ENCODE measurements around the gene AGPS.

AGPS gene

DNA sequence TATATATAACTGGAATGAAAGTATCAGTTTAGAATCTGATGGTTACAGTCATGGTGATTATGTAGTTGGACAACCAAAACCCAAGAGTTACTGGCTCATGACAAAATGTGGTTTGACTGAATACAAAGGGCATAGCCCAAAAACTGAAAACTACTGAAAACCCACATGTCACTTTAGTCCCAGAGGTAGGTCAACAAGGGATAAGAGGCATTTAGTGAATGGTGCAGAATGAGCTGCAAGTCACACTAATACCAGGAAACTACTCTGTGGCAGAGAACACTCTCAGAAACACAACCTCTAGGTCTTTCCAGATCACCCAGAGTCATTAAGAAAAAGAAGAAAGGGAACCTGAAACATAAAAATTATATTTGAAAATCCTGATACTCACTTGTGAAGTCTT lies 154.5 kb downstream of the AGPS start:
- peaks cover 33% of the 10 kb centered on the region for H3K4me1 ChIP-seq (ENCODE audit: low read length)
- peak overlapping the region; percentile 51 for H3K27ac ChIP-seq (ENCODE audit: low read length)
- H3K9ac ChIP-seq (ENCODE audit: low read length), result no peak overlapping the region
- no peaks in the 10 kb centered on the region for H3K79me2 ChIP-seq (ENCODE audit: low read length)
- no peak for TF ChIP-seq EZH2phosphoT487 (IDR thresholded peaks at IDR 0.05; ENCODE audit: low read depth)
- TF ChIP-seq, protein P1, sequence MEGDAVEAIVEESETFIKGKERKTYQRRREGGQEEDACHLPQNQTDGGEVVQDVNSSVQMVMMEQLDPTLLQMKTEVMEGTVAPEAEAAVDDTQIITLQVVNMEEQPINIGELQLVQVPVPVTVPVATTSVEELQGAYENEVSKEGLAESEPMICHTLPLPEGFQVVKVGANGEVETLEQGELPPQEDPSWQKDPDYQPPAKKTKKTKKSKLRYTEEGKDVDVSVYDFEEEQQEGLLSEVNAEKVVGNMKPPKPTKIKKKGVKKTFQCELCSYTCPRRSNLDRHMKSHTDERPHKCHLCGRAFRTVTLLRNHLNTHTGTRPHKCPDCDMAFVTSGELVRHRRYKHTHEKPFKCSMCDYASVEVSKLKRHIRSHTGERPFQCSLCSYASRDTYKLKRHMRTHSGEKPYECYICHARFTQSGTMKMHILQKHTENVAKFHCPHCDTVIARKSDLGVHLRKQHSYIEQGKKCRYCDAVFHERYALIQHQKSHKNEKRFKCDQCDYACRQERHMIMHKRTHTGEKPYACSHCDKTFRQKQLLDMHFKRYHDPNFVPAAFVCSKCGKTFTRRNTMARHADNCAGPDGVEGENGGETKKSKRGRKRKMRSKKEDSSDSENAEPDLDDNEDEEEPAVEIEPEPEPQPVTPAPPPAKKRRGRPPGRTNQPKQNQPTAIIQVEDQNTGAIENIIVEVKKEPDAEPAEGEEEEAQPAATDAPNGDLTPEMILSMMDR (IDR thresholded peaks at IDR 0.05; ENCODE audit: low read depth, low read length), result no peak
- H3K27me3 ChIP-seq (ENCODE audit: low read depth, low read length), result no peaks in the 10 kb centered on the region
- peaks cover 9% of the 10 kb centered on the region for H3K9me3 ChIP-seq (ENCODE audit: insufficient read depth, low read length)
- H4K20me1 ChIP-seq (ENCODE audit: insufficient read depth, low read length), result no peaks in the 10 kb centered on the region
- H3K4me3 ChIP-seq (ENCODE audit: low read length), result no peak overlapping the region; the same call in 1 of the 2 replicates
- no peak overlapping the region for H2AFZ ChIP-seq (ENCODE audit: low read depth, low read length)
- H3K4me2 ChIP-seq (ENCODE audit: low read length), result peak overlapping the region; percentile 44
- H3K36me3 ChIP-seq (replicated peaks; ENCODE audit: low read depth, low read length), result peaks cover 24% of the 10 kb centered on the region

DNA sequence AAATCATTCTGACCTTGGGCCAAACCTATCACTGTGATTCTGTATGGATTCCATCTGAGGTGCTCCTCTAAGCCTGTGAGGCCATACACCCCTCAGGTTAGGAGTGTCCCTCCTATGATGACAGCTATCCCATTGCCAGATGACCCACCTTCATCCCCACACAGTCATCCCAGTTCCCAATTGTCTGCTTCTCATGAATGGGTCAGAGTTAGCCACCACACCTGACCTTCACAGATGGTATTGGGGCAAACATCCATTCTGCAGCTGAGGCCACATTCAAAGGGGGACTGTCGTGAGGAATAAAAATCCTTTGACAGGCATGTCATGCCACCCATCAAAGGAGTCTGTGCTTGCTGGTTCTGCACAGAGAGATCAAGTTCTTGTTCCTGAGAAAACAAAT lies 155.2 kb downstream of the AGPS start:
- Histone ChIP-seq H3K36me3 (replicated peaks; ENCODE audit: low read depth, low read length) (peaks cover 24% of the 10 kb centered on the region), H4K20me1 (ENCODE audit: insufficient read depth, low read length) (no peaks in the 10 kb centered on the region), H2AFZ (ENCODE audit: low read depth, low read length) (no peak overlapping the region), H3K27ac (ENCODE audit: low read length) (peak overlapping the region; percentile 51), H3K9ac (ENCODE audit: low read length) (no peak overlapping the region), H3K4me1 (ENCODE audit: low read length) (peaks cover 34% of the 10 kb centered on the region), H3K27me3 (ENCODE audit: low read depth, low read length) (no peaks in the 10 kb centered on the region), H3K79me2 (ENCODE audit: low read length) (no peaks in the 10 kb centered on the region), H3K4me2 (ENCODE audit: low read length) (peak overlapping the region; percentile 44), H3K4me3 (ENCODE audit: low read length) (no peak overlapping the region), H3K9me3 (ENCODE audit: insufficient read depth, low read length) (peaks cover 9% of the 10 kb centered on the region)
- TF ChIP-seq, protein P1 (IDR thresholded peaks at IDR 0.05; ENCODE audit: low read depth, low read length), result no peak
- no peak for TF ChIP-seq EZH2phosphoT487 (IDR thresholded peaks at IDR 0.05; ENCODE audit: low read depth)

DNA sequence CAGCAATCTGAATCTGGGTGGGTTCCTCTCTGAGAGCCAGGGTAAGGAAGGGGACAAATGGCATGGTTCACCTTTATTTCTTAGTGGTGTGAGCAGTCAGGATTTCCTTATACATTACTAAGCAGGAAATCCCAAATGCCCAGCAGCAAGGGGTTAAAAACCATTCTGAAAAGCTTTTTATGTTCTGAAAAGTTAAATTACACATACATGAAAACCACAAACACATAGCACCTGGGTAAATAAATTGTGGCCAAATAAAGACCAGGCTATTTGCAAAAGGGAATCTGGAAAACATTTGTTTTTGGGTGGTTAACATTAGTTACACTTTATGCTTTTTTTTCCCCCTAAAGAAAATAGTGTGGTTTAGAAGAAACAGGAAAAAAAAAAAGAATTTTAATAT lies 156.1 kb downstream of the AGPS start:
- Histone ChIP-seq H3K36me3 (replicated peaks; ENCODE audit: low read depth, low read length) (peaks cover 24% of the 10 kb centered on the region), H4K20me1 (ENCODE audit: insufficient read depth, low read length) (no peaks in the 10 kb centered on the region), H2AFZ (ENCODE audit: low read depth, low read length) (no peak overlapping the region), H3K4me2 (ENCODE audit: low read length) (no peak overlapping the region), H3K9ac (ENCODE audit: low read length) (no peak overlapping the region), H3K4me3 (ENCODE audit: low read length) (no peak overlapping the region), H3K27me3 (ENCODE audit: low read depth, low read length) (no peaks in the 10 kb centered on the region), H3K27ac (ENCODE audit: low read length) (no peak overlapping the region), H3K9me3 (ENCODE audit: insufficient read depth, low read length) (peaks cover 9% of the 10 kb centered on the region), H3K4me1 (ENCODE audit: low read length) (peaks cover 34% of the 10 kb centered on the region), H3K79me2 (ENCODE audit: low read length) (no peaks in the 10 kb centered on the region)
- TF ChIP-seq EZH2phosphoT487 (IDR thresholded peaks at IDR 0.05; ENCODE audit: low read depth), result no peak
- TF ChIP-seq, protein P1 (IDR thresholded peaks at IDR 0.05; ENCODE audit: low read depth, low read length), result no peak

DNA sequence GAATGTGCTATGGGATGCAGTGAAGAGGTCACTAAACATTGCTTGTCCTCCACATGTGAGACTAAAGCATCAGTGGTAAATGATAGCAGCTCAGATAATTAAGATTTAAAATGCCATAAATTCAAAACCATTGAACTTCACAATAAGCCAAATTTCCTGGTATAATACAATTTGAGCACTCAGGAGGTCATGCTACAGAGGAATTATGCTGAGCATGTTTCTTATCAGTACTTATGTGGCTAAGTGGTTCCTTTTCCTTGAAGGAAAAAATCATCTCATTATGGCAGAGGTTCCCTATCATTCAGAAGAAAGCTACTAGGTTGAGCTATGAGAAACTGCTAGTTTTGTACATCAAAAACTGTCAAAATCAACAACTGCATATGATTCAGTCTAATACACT lies 156.6 kb downstream of the AGPS start:
- H3K27ac ChIP-seq (ENCODE audit: low read length), result no peak overlapping the region
- H3K4me3 ChIP-seq (ENCODE audit: low read length), result no peak overlapping the region
- no peaks in the 10 kb centered on the region for H3K79me2 ChIP-seq (ENCODE audit: low read length)
- no peaks in the 10 kb centered on the region for H3K27me3 ChIP-seq (ENCODE audit: low read depth, low read length)
- peaks cover 34% of the 10 kb centered on the region for H3K4me1 ChIP-seq (ENCODE audit: low read length)
- no peaks in the 10 kb centered on the region for H4K20me1 ChIP-seq (ENCODE audit: insufficient read depth, low read length)
- H3K9me3 ChIP-seq (ENCODE audit: insufficient read depth, low read length), result peaks cover 9% of the 10 kb centered on the region
- H3K36me3 ChIP-seq (replicated peaks; ENCODE audit: low read depth, low read length), result peaks cover 24% of the 10 kb centered on the region
- no peak for TF ChIP-seq EZH2phosphoT487 (IDR thresholded peaks at IDR 0.05; ENCODE audit: low read depth)
- TF ChIP-seq, protein P1 (IDR thresholded peaks at IDR 0.05; ENCODE audit: low read depth, low read length), result no peak
- H3K9ac ChIP-seq (ENCODE audit: low read length), result no peak overlapping the region
- H3K4me2 ChIP-seq (ENCODE audit: low read length), result no peak overlapping the region
- no peak overlapping the region for H2AFZ ChIP-seq (ENCODE audit: low read depth, low read length)

All from OCI-LY3 (cell line).